ENCODE measurements around the gene GAA.

GAA gene

GRCh38 chr17:80101946-80102663 is 724 bp downstream of the GAA start:
- H3F3A ChIP-seq (ENCODE audit: insufficient read depth), result no peaks in the 10 kb centered on the region
- H3K4me2 ChIP-seq (ENCODE audit: low read depth, low read length, poor library complexity, severe bottlenecking), result peak overlapping the region; percentile 59
- no peak overlapping the region for H3K27ac ChIP-seq (ENCODE audit: low read depth, low read length)
- no peaks in the 10 kb centered on the region for H3K9me3 ChIP-seq (ENCODE audit: insufficient read depth, low read length)
- no peaks in the 10 kb centered on the region for H3K79me2 ChIP-seq (ENCODE audit: insufficient read depth, low read length)
- peak overlapping the region; percentile 87 for H2AFZ ChIP-seq (ENCODE audit: low read depth, low read length, severe bottlenecking)
- H3K27me3 ChIP-seq (ENCODE audit: low read length), result no peaks in the 10 kb centered on the region
- H3K9ac ChIP-seq (ENCODE audit: low read length), result peak overlapping the region; percentile 71
- H4K20me1 ChIP-seq (ENCODE audit: low read depth, low read length), result no peaks in the 10 kb centered on the region
- no peaks in the 10 kb centered on the region for H3K36me3 ChIP-seq (ENCODE audit: low read length)
- TF ChIP-seq EZH2phosphoT487 (conservative IDR thresholded peaks at IDR 0.05; ENCODE audit: low read length) (no peak), CTCF (IDR thresholded peaks at IDR 0.05; ENCODE audit: insufficient read depth, low read length, poor library complexity, severe bottlenecking) (no peak)
- H3K4me3 ChIP-seq (ENCODE audit: insufficient read depth, low read length, poor library complexity, severe bottlenecking), result peak overlapping the region; percentile 68
- no peaks in the 10 kb centered on the region for H3K9me2 ChIP-seq (replicated peaks; ENCODE audit: insufficient read depth, low read length)

DNA sequence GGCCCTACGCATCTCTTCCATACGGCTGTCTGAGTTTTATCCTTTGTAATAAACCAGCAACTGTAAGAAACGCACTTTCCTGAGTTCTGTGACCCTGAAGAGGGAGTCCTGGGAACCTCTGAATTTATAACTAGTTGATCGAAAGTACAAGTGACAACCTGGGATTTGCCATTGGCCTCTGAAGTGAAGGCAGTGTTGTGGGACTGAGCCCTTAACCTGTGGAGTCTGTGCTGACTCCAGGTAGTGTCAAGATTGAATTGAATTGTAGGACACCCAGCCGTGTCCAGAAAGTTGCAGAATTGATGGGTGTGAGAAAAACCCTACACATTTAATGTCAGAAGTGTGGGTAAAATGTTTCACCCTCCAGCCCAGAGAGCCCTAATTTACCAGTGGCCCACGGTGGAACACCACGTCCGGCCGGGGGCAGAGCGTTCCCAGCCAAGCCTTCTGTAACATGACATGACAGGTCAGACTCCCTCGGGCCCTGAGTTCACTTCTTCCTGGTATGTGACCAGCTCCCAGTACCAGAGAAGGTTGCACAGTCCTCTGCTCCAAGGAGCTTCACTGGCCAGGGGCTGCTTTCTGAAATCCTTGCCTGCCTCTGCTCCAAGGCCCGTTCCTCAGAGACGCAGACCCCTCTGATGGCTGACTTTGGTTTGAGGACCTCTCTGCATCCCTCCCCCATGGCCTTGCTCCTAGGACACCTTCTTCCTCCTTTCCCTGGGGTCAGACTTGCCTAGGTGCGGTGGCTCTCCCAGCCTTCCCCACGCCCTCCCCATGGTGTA is 1.5 kb downstream of the GAA start:
- H2AFZ ChIP-seq (ENCODE audit: low read depth, low read length, severe bottlenecking), result no peak overlapping the region
- H3K9me3 ChIP-seq (ENCODE audit: insufficient read depth, low read length), result no peaks in the 10 kb centered on the region
- peak overlapping the region; percentile 59 for H3K4me2 ChIP-seq (ENCODE audit: low read depth, low read length, poor library complexity, severe bottlenecking)
- no peaks in the 10 kb centered on the region for H3K79me2 ChIP-seq (ENCODE audit: insufficient read depth, low read length)
- no peaks in the 10 kb centered on the region for H3K27me3 ChIP-seq (ENCODE audit: low read length)
- no peak overlapping the region for H3K27ac ChIP-seq (ENCODE audit: low read depth, low read length)
- H3K9me2 ChIP-seq (replicated peaks; ENCODE audit: insufficient read depth, low read length), result no peaks in the 10 kb centered on the region
- H3F3A ChIP-seq (ENCODE audit: insufficient read depth), result no peaks in the 10 kb centered on the region
- no peak for TF ChIP-seq EZH2phosphoT487 (conservative IDR thresholded peaks at IDR 0.05; ENCODE audit: low read length)
- TF ChIP-seq CTCF (IDR thresholded peaks at IDR 0.05; ENCODE audit: insufficient read depth, low read length, poor library complexity, severe bottlenecking), result no peak
- no peak overlapping the region for H3K9ac ChIP-seq (ENCODE audit: low read length)
- no peak overlapping the region for H3K4me3 ChIP-seq (ENCODE audit: insufficient read depth, low read length, poor library complexity, severe bottlenecking)
- no peaks in the 10 kb centered on the region for H4K20me1 ChIP-seq (ENCODE audit: low read depth, low read length)
- H3K36me3 ChIP-seq (ENCODE audit: low read length), result no peaks in the 10 kb centered on the region

DNA sequence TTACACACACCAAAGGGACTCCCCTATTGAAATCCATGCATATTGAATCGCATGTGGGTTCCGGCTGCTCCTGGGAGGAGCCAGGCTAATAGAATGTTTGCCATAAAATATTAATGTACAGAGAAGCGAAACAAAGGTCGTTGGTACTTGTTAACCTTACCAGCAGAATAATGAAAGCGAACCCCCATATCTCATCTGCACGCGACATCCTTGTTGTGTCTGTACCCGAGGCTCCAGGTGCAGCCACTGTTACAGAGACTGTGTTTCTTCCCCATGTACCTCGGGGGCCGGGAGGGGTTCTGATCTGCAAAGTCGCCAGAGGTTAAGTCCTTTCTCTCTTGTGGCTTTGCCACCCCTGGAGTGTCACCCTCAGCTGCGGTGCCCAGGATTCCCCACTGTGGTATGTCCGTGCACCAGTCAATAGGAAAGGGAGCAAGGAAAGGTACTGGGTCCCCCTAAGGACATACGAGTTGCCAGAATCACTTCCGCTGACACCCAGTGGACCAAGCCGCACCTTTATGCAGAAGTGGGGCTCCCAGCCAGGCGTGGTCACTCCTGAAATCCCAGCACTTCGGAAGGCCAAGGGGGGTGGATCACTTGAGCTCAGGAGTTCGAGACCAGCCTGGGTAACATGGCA is 2.2 kb downstream of the GAA start:
- TF ChIP-seq EZH2phosphoT487 (conservative IDR thresholded peaks at IDR 0.05; ENCODE audit: low read length), result no peak
- H3K9ac ChIP-seq (ENCODE audit: low read length), result no peak overlapping the region

More for the DNA sequence above, 2.2 kb downstream of the GAA start:
- H3K9me3 ChIP-seq (ENCODE audit: insufficient read depth, low read length), result no peaks in the 10 kb centered on the region
- H3K4me3 ChIP-seq (ENCODE audit: insufficient read depth, low read length, poor library complexity, severe bottlenecking), result no peak overlapping the region
- H3K27me3 ChIP-seq (ENCODE audit: low read length), result no peaks in the 10 kb centered on the region
- no peak overlapping the region for H3K27ac ChIP-seq (ENCODE audit: low read depth, low read length)
- no peaks in the 10 kb centered on the region for H4K20me1 ChIP-seq (ENCODE audit: low read depth, low read length)
- H3K9me2 ChIP-seq (replicated peaks; ENCODE audit: insufficient read depth, low read length), result no peaks in the 10 kb centered on the region
- H3K79me2 ChIP-seq (ENCODE audit: insufficient read depth, low read length), result no peaks in the 10 kb centered on the region
- no peak overlapping the region for H2AFZ ChIP-seq (ENCODE audit: low read depth, low read length, severe bottlenecking)
- H3K36me3 ChIP-seq (ENCODE audit: low read length), result no peaks in the 10 kb centered on the region
- no peaks in the 10 kb centered on the region for H3F3A ChIP-seq (ENCODE audit: insufficient read depth)
- no peak overlapping the region for H3K4me2 ChIP-seq (ENCODE audit: low read depth, low read length, poor library complexity, severe bottlenecking)
